ENCODE measurements around the gene SLC13A1.
A peak's percentile ranks its signal among the peaks of the same experiment; 100 is the strongest.

Gene SLC13A1

DNA sequence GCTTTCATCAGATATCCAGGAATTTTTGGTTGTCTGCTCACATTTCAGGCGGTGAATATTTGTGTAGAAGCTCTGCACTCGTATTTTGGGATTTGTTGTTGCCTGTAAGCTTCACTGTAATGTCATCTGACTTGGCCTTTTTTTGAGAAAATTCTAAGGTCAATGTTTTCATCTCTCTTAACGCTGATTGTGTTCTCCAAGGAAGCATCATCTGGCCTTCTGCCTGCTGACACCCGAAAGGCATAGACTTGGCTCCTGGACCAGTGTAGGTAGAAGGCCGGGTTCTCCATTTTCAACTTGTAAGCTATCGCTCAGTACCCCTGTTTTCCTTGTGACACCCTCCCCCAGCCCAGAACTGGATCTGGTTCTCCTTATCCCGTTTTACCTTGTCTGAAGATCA is 44.2 kb downstream of the SLC13A1 start:
- POLR2A ChIA-PET, result no interaction called here
- TF ChIP-seq, protein P1, sequence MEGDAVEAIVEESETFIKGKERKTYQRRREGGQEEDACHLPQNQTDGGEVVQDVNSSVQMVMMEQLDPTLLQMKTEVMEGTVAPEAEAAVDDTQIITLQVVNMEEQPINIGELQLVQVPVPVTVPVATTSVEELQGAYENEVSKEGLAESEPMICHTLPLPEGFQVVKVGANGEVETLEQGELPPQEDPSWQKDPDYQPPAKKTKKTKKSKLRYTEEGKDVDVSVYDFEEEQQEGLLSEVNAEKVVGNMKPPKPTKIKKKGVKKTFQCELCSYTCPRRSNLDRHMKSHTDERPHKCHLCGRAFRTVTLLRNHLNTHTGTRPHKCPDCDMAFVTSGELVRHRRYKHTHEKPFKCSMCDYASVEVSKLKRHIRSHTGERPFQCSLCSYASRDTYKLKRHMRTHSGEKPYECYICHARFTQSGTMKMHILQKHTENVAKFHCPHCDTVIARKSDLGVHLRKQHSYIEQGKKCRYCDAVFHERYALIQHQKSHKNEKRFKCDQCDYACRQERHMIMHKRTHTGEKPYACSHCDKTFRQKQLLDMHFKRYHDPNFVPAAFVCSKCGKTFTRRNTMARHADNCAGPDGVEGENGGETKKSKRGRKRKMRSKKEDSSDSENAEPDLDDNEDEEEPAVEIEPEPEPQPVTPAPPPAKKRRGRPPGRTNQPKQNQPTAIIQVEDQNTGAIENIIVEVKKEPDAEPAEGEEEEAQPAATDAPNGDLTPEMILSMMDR (IDR thresholded peaks at IDR 0.05; ENCODE audit: insufficient read depth, low read length, missing control alignments), result no peak
- CTCF ChIA-PET, result no interaction called here
- DNase-seq (ENCODE audit: low read depth, low spot score), result no peak
- no peak overlapping the region for H3K4me3 ChIP-seq (ENCODE audit: low read depth, low read length)

DNA sequence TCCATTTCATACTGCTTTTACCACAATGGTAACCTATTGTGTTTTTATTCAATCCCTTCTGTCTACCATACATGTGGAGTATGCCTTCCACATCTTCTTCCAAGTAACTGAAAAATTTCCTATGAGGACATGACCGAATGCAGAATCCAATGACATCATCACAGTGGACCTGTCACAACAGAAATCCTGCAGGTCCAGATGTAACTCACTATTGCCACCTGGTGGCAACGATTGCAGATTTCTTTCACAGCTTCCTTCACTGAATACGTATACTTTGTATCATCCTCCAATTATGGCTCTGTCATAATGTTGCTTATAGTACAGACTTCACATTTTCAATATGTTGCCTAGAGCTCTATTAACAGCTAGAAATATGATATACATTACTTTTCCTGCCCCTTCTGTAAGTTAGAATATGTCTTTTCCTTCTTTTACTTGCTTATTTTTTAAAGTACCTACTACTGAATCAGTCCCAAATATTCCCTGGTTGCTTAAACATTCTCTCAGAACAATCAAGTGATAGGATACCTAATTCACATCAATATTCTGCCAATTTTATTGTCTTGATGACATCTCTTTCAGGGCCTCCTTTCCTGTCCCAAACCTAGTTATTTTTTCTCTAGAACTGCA is 45.4 kb downstream of the SLC13A1 start:
- DNase-seq (ENCODE audit: low read depth, low spot score), result no peak
- TF ChIP-seq, protein P1 (IDR thresholded peaks at IDR 0.05; ENCODE audit: insufficient read depth, low read length, missing control alignments), result peak; percentile 60
- no peak overlapping the region for H3K4me3 ChIP-seq (ENCODE audit: low read depth, low read length)
- ChIA-PET CTCF (interaction anchor here (1.9 kb wide), 1 partner anchor 11 kb away, joined by 5 read pairs; no protein-coding TSS in a partner anchor), POLR2A (no interaction called here)

DNA sequence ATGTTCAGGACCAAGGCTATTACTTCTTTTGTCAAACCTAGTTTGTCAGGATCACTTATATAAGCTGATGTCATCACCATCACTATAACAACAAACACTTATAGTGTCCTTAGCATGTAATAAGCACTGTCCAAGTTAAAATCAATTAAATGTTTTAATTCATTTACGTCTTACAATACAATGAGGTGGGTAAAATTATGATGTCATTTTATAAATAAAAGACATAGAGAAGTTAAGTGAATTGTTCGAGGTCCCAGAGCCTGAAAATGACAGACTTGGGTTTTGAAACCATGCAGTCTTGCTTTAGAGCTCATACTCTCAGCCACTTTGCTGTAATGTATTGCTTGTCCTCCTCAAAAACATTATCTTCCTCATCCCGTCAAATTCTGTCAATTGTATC is 48.3 kb downstream of the SLC13A1 start:
- no peak for DNase-seq (ENCODE audit: low read depth, low spot score)
- TF ChIP-seq, protein P1 (IDR thresholded peaks at IDR 0.05; ENCODE audit: insufficient read depth, low read length, missing control alignments), result no peak
- ChIA-PET CTCF (no interaction called here), POLR2A (no interaction called here)
- H3K4me3 ChIP-seq (ENCODE audit: low read depth, low read length), result no peak overlapping the region

DNA sequence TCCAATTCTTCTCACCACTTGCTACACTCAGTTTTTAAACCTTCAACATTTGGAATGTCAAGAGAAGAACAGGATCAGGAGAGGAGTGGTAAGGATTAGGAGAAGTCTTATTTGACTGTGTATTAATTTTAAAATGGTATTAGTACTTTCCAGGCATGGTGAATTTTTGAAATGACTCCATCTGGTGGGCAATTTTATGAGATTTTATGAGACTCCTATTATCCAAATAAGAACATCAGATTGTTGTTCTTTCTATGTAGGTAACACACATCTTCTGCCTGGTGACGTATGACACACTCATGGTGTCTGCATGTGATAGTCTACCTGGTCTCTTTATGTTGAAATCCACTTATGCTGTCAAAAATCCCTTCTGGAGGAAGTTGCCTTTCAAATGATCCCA is 51.0 kb downstream of the SLC13A1 start:
- no peak overlapping the region for H3K4me3 ChIP-seq (ENCODE audit: low read depth, low read length)
- POLR2A ChIA-PET, result no interaction called here
- DNase-seq (ENCODE audit: low read depth, low spot score), result no peak
- CTCF ChIA-PET, result no interaction called here
- TF ChIP-seq, protein P1 (IDR thresholded peaks at IDR 0.05; ENCODE audit: insufficient read depth, low read length, missing control alignments), result no peak

DNA sequence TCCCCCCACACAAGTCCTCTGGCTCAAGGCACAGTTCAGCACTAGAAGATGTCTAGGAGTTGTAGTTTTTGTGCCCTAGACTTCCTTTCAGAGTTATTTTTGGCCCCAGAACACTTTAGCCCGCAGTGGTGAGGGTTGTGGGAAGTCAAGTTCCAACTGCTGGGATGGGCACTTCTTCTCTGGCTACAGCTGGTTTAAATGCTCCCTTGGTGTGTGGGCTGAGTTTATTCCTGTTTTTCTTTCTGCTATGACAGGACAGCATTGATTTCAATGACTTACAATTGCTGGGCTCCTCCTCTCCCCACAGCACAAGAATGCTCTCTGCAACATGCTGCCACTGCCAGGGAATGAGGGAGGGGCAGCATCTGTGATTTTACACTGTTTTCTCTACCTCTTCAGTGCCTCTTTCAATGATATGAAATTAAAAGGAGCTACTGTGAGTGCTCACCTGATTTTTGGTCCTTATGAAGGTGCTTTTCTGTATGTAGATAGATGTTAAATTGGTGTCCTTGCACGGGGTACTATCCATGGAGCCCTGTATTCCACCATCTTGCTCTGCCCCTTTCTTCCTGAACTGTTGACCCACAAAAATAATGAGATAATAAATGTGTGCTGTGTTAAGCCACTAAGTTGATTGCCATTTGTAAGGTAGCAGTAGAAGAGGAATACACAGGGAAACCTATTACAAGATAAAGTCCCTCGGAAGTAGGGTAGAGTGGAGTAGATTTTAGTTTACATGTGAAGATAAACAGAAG is 56.3 kb downstream of the SLC13A1 start:
- TF ChIP-seq, protein P1 (IDR thresholded peaks at IDR 0.05; ENCODE audit: insufficient read depth, low read length, missing control alignments), result no peak
- CTCF ChIA-PET, result no interaction called here
- no peak for DNase-seq (ENCODE audit: low read depth, low spot score)
- H3K4me3 ChIP-seq (ENCODE audit: low read depth, low read length), result no peak overlapping the region
- POLR2A ChIA-PET, result no interaction called here

DNA sequence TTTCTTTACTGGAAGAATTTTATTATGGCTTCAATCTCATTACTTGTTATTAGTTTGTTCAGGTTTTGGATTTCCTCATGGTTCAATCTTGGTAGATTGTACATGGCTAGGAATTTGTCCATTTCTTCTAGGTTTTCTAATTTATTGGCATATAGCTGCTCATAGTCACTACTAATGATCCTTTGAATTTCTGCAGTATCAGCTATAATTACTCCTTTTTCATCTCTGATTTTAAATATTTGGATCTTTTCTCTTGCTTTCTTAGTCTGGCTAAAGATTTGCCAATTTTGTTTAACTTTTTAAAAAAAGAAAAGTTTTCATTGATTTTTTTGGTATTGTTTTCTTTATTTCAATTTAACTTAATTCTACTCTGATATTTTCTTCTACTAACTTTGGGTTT is 59.2 kb downstream of the SLC13A1 start:
- CTCF ChIA-PET, result no interaction called here

More for the DNA sequence above, 59.2 kb downstream of the SLC13A1 start:
- no peak overlapping the region for H3K4me3 ChIP-seq (ENCODE audit: low read depth, low read length)
- no peak for DNase-seq (ENCODE audit: low read depth, low spot score)
- POLR2A ChIA-PET, result no interaction called here
- TF ChIP-seq, protein P1 (IDR thresholded peaks at IDR 0.05; ENCODE audit: insufficient read depth, low read length, missing control alignments), result no peak
